ENCODE results near the gene TNFAIP8L2. TPM values are rescaled to one million over a fixed set of nuclear protein-coding genes. Genes with fewer than 3 reads are reported as not detected.

Gene TNFAIP8L2
- total and polyA plus RNA-seq, 4 experiments from 2014 or later: 10.8 to 49.7 (median 44.1) TPM

DNA sequence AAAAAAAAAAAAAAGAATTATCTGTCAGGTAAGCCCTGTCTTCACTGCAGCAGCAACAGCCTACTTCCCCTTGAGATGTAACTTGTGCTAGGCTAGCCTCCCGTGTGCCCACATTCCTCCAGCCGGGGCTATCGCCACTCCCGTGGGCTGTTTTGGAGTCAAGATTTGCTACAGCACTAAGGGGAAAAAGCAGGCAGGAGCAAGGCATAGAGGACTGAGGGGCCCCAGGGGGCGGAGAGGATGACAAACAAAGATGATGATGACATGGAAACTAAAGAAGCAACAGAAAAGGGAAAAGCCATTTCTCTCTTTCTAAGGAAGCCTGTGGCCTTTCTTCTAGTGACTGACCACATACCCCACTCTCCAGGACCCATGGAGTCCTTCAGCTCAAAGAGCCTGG is 1.9 kb downstream of the TNFAIP8L2 start:
- H3K4me3 ChIP-seq (ENCODE audit: low read length in 2 of 2): peak overlapping the region in 1 of 2 donors; percentile 82
- peaks cover 38 to 45% of the 10 kb centered on the region in 2 donors for H3K36me3 Mint-ChIP-seq
- no peak for DNase-seq

DNA sequence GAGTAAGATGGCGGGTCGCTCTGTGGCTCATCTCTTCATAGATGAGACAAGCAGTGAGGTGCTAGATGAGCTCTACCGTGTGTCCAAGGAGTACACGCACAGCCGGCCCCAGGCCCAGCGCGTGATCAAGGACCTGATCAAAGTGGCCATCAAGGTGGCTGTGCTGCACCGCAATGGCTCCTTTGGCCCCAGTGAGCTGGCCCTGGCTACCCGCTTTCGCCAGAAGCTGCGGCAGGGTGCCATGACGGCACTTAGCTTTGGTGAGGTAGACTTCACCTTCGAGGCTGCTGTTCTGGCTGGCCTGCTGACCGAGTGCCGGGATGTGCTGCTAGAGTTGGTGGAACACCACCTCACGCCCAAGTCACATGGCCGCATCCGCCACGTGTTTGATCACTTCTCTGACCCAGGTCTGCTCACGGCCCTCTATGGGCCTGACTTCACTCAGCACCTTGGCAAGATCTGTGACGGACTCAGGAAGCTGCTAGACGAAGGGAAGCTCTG is 2.4 kb downstream of the TNFAIP8L2 start:
- H3K36me3 ChIP-seq (ENCODE audit: insufficient read depth, low read length): peaks cover 11% of the 10 kb centered on the region
- CTCF ChIA-PET (ENCODE audit: partially characterized antibody): interaction anchor here (0.8 to 6.5 kb wide), 6 partner anchors 9 to 161 kb away, joined by 3 to 324 read pairs (median 21); partner anchors contain the start of genes LYSMD1, PSMD4, SCNM1 and VPS72
- peak overlapping the region; percentile 13 for H3K27ac ChIP-seq (ENCODE audit: low read depth, low read length)
- POLR2A ChIA-PET (ENCODE audit: partially characterized antibody): interaction anchor here (0.7 to 7.8 kb wide), 5 partner anchors 9 to 112 kb away, joined by 3 to 79 read pairs (median 19); partner anchors contain the start of genes C1orf56, LYSMD1, SCNM1 and VPS72
- Mint-ChIP-seq H3K4me1 (peaks cover 31 to 71% (median 49%) of the 10 kb centered on the region in 4 donors), H3K27ac (peak overlapping the region; percentile 84 to 96 (median 93)), H3K4me3 (peak overlapping the region; percentile 98 to 100 (median 98)), H3K9me3 (no peaks in the 10 kb centered on the region), H3K36me3 (peaks cover 38 to 46% of the 10 kb centered on the region in 2 donors), H3K27me3 (no peaks in the 10 kb centered on the region)
- DNase-seq: no peak
- no peaks in the 10 kb centered on the region for H3K27me3 ChIP-seq (ENCODE audit: insufficient read depth, low read length)
- intact Hi-C loops (cut with micrococcal nuclease): loop anchor here (5.0 kb wide), 5 partner anchors 34 to 596 kb away; partner anchors contain the start of genes MINDY1, PI4KB, PRUNE1 and PSMD4
- no peaks in the 10 kb centered on the region for H3K9me3 ChIP-seq (ENCODE audit: control insufficient read depth in 1 of 2, low read length in 2 of 2)
- peaks cover 54% of the 10 kb centered on the region for H3K4me1 ChIP-seq (ENCODE audit: insufficient read depth, low read length)
- peak overlapping the region in 1 of 2 donors; percentile 82 for H3K4me3 ChIP-seq (ENCODE audit: low read length in 2 of 2)

More for the DNA sequence above, 1.9 kb downstream of the TNFAIP8L2 start:
- Histone ChIP-seq H3K4me1 (ENCODE audit: insufficient read depth, low read length) (peaks cover 54% of the 10 kb centered on the region), H3K27ac (ENCODE audit: low read depth, low read length) (peak overlapping the region; percentile 13), H3K36me3 (ENCODE audit: insufficient read depth, low read length) (peaks cover 11% of the 10 kb centered on the region), H3K9me3 (ENCODE audit: control insufficient read depth in 1 of 2, low read length in 2 of 2) (no peaks in the 10 kb centered on the region), H3K27me3 (ENCODE audit: insufficient read depth, low read length) (no peaks in the 10 kb centered on the region)
- no peaks in the 10 kb centered on the region for H3K9me3 Mint-ChIP-seq
- H3K27ac Mint-ChIP-seq: peak overlapping the region; percentile 84 to 96 (median 93)
- H3K4me3 Mint-ChIP-seq: peak overlapping the region; percentile 98 to 100 (median 98)
- intact Hi-C loops (cut with micrococcal nuclease): loop anchor here (5.0 kb wide), 5 partner anchors 34 to 596 kb away; partner anchors contain the start of genes MINDY1, PI4KB, PRUNE1 and PSMD4
- no peaks in the 10 kb centered on the region for H3K27me3 Mint-ChIP-seq
- peaks cover 31 to 71% (median 48%) of the 10 kb centered on the region in 4 donors for H3K4me1 Mint-ChIP-seq
- POLR2A ChIA-PET (ENCODE audit: partially characterized antibody): interaction anchor here (0.5 to 7.8 kb wide), 12 partner anchors 10 to 493 kb away, joined by 3 to 79 read pairs (median 18); partner anchors contain the start of genes C1orf56, CDC42SE1, GABPB2 and LYSMD1
- CTCF ChIA-PET (ENCODE audit: partially characterized antibody): interaction anchor here (0.8 to 6.5 kb wide), 10 partner anchors 9 to 161 kb away, joined by 3 to 324 read pairs (median 17); partner anchors contain the start of genes CDC42SE1, GABPB2, LYSMD1 and PSMD4

DNA sequence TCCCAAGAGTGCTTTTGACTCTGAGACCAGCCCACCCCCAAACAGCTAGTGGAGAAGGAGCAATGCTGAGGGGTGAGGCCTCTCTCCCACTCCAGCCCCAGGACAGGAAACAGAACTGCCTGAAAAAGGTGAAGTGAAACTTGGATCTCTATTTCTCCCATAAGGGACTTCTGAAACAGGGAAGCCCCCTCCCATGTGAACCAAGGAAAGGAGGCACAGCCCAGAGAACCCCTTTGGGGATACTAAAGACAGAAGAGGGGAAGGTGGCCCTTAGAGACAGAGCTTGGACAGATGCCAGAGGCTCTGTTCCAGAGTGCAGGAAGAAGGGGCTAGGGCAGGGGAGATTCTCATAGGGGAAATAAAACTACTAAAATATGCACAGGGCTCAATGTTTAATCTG is 2.9 kb downstream of the TNFAIP8L2 start:
- H3K4me3 Mint-ChIP-seq: peak overlapping the region; percentile 48 to 100 (median 80)
- H3K27me3 Mint-ChIP-seq: no peaks in the 10 kb centered on the region
- Histone ChIP-seq H3K27ac (ENCODE audit: low read depth, low read length) (peak overlapping the region; percentile 13), H3K9me3 (ENCODE audit: control insufficient read depth in 1 of 2, low read length in 2 of 2) (no peaks in the 10 kb centered on the region), H3K27me3 (ENCODE audit: insufficient read depth, low read length) (no peaks in the 10 kb centered on the region), H3K4me1 (ENCODE audit: insufficient read depth, low read length) (peaks cover 57% of the 10 kb centered on the region), H3K36me3 (ENCODE audit: insufficient read depth, low read length) (peaks cover 13% of the 10 kb centered on the region), H3K4me3 (ENCODE audit: low read length in 2 of 2) (no peak overlapping the region)
- intact Hi-C loops (cut with micrococcal nuclease): loop anchor here (5.0 kb wide), 5 partner anchors 33 to 597 kb away; partner anchors contain the start of genes MINDY1, PI4KB, PRUNE1 and PSMD4
- H3K27ac Mint-ChIP-seq: peak overlapping the region; percentile 84 to 94 (median 91)
- no peak for DNase-seq
- peaks cover 34 to 75% (median 53%) of the 10 kb centered on the region in 4 donors for H3K4me1 Mint-ChIP-seq
- peaks cover 38 to 52% of the 10 kb centered on the region in 2 donors for H3K36me3 Mint-ChIP-seq
- H3K9me3 Mint-ChIP-seq: no peaks in the 10 kb centered on the region
- POLR2A ChIA-PET (ENCODE audit: partially characterized antibody): interaction anchor here (0.7 to 7.8 kb wide), 5 partner anchors 9 to 103 kb away, joined by 3 to 79 read pairs (median 3); partner anchors contain the start of genes LYSMD1, SCNM1 and VPS72
- CTCF ChIA-PET (ENCODE audit: partially characterized antibody): interaction anchor here (4.0 to 6.5 kb wide), 3 partner anchors 30 to 135 kb away, joined by 25 to 324 read pairs (median 80); partner anchors contain the start of gene VPS72

DNA sequence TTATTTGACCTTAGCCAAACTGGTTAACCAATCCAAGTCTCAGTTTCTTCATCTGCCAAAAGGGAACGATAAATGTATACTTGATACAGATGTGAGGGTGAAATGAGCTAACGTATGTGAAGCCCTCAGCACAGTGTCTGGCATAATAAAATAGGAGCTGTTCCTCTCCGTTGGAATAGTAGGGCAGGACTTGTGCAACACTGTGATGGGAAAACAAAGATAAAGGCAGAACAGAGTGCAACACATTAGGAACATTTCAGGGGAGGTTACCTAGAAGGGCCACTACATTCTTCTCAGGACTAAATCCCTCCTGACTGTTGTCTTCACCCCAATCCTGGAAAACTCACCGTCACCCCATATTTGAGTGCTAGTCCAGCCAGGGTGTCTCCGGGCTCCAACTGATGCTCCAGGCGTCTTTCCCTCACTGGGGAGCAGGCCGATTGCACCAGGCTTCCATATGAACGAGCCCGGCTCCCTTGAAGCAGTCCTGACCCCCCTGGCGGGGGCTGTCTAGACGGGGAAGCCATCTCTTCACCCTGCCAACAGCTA is 8.4 kb downstream of the TNFAIP8L2 start:
- Histone ChIP-seq H3K36me3 (ENCODE audit: insufficient read depth, low read length) (peaks cover 15% of the 10 kb centered on the region), H3K27me3 (ENCODE audit: insufficient read depth, low read length) (no peaks in the 10 kb centered on the region), H3K4me1 (ENCODE audit: insufficient read depth, low read length) (peaks cover 53% of the 10 kb centered on the region), H3K4me3 (ENCODE audit: low read length in 2 of 2) (no peak overlapping the region), H3K9me3 (ENCODE audit: control insufficient read depth in 1 of 2, low read length in 2 of 2) (no peaks in the 10 kb centered on the region), H3K27ac (ENCODE audit: low read depth, low read length) (peak overlapping the region; percentile 73)
- intact Hi-C loops (cut with micrococcal nuclease): loop anchor here (1.0 kb wide), 1 partner anchor 8 kb away; no protein-coding TSS in a partner anchor
- H3K4me1 Mint-ChIP-seq: peaks cover 34 to 73% (median 55%) of the 10 kb centered on the region in 4 donors
- H3K27ac Mint-ChIP-seq: peak overlapping the region in 5 of 7 donors; percentile 26 to 98 (median 63)
- H3K9me3 Mint-ChIP-seq: peaks cover 0 to 5% (median 0%) of the 10 kb centered on the region in 8 donors
- peak overlapping the region in 7 of 8 donors; percentile 49 to 100 (median 96) for H3K4me3 Mint-ChIP-seq
- CTCF ChIA-PET (ENCODE audit: partially characterized antibody): interaction anchor here (1.2 kb wide), 2 partner anchors 9 to 65 kb away, joined by 6 to 10 read pairs; partner anchors contain the start of gene TNFAIP8L2
- peaks cover 2% of the 10 kb centered on the region in 2 donors for H3K27me3 Mint-ChIP-seq
- H3K36me3 Mint-ChIP-seq: peaks cover 35 to 55% of the 10 kb centered on the region in 2 donors
- DNase-seq: no peak
- POLR2A ChIA-PET (ENCODE audit: partially characterized antibody): interaction anchor here (0.6 to 6.9 kb wide), 8 partner anchors 8 to 159 kb away, joined by 3 to 79 read pairs (median 6); partner anchors contain the start of genes C1orf56, MINDY1, PIP5K1A and TNFAIP8L2

DNA sequence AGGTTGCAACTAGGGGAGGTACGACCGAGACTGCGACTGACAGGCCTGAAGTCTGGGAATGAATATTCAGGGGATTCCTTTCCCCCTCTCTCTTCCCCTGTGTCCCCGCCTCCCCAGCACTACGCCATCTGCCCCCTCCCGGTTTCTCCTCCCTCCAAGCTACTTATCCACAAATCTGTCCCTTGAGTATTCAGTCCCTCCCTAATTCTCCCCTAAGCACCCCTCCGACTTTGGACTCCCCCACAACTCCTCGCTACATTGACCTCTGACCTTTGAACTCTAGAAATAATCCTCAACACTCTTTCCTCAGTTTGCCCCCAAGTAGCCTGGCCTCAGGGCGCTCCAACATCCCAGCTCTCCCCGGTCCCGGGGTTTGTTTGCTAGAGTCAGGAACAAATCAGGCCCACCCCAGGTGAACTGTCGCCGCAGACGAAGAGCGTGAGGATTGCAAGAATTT is 8.9 kb downstream of the TNFAIP8L2 start:
- peaks cover 31 to 68% (median 51%) of the 10 kb centered on the region in 4 donors for H3K4me1 Mint-ChIP-seq
- intact Hi-C loops (cut with micrococcal nuclease): loop anchor here (1.0 kb wide), 1 partner anchor 8 kb away; no protein-coding TSS in a partner anchor
- peaks cover 2% of the 10 kb centered on the region in 2 donors for H3K27me3 Mint-ChIP-seq
- POLR2A ChIA-PET (ENCODE audit: partially characterized antibody): interaction anchor here (0.6 to 6.9 kb wide), 11 partner anchors 8 to 159 kb away, joined by 3 to 79 read pairs (median 6); partner anchors contain the start of genes C1orf56, MINDY1, PIP5K1A and PSMD4
- Histone ChIP-seq H3K27me3 (ENCODE audit: insufficient read depth, low read length) (no peaks in the 10 kb centered on the region), H3K36me3 (ENCODE audit: insufficient read depth, low read length) (peaks cover 20% of the 10 kb centered on the region), H3K9me3 (ENCODE audit: control insufficient read depth in 1 of 2, low read length in 2 of 2) (no peaks in the 10 kb centered on the region), H3K4me1 (ENCODE audit: insufficient read depth, low read length) (peaks cover 48% of the 10 kb centered on the region), H3K4me3 (ENCODE audit: low read length in 2 of 2) (peak overlapping the region in 1 of 2 donors; percentile 49), H3K27ac (ENCODE audit: low read depth, low read length) (peak overlapping the region; percentile 73)
- CTCF ChIA-PET (ENCODE audit: partially characterized antibody): interaction anchor here (1.2 kb wide), 2 partner anchors 9 to 66 kb away, joined by 6 to 10 read pairs; partner anchors contain the start of gene TNFAIP8L2
- H3K27ac Mint-ChIP-seq: peak overlapping the region; percentile 93 to 99 (median 98)
- peak overlapping the region; percentile 94 to 100 (median 98) for H3K4me3 Mint-ChIP-seq
- peaks cover 34 to 56% of the 10 kb centered on the region in 2 donors for H3K36me3 Mint-ChIP-seq
- no peak for DNase-seq
- peaks cover 0 to 5% (median 0%) of the 10 kb centered on the region in 8 donors for H3K9me3 Mint-ChIP-seq

DNA sequence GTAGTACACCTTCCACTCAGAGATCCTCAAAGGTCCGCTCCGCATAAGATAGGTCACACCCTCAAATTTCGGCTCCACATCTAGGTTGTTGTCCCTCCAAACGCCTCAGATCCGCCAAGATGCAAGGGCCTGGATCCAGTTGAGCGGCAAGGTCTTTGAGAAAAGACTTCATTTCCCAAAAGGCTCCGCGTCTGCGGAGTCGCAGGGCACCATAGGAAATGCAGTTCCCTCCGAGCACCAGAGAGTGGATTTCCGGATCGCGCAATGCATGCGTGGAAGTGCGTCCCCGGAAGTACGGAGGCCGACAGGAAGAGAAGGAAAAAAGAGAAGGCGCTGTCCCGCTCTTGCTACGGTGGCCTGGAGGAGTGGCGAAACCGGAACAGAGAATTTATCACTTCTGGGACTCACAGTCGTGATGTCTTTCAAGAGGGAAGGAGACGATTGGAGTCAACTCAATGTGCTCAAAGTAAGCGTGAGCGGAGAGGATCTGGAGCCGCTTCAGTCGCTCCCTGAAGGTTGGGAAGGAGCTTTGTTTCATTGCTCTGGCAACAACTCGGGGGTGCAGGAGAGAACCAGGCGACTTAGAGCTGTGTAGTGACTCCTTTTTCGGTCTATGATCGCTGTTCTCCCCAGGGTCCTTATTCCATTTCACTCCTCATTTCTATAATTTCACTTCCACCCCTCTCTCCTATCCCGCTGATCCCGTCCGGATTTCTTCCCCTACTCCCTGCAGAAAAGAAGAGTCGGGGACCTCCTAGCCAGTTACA is 9.5 kb downstream of the TNFAIP8L2 start, which contains the start of the genes LYSMD1 and SCNM1:
Gene LYSMD1, minus strand, starts transcription at position 165 of the 767 bp plus-strand sequence. CDS start 644 bp downstream, outside the sequence.
Gene SCNM1, plus strand, starts transcription at position 407 of the 767 bp plus-strand sequence. Its CDS starts 9 bp downstream, at position 416.
- ChIA-PET CTCF (ENCODE audit: partially characterized antibody) (interaction anchor here (0.7 to 3.5 kb wide), 7 partner anchors 9 to 175 kb away, joined by 3 to 17 read pairs (median 5); partner anchors contain the start of genes TMOD4, TNFAIP8L2 and VPS72), POLR2A (ENCODE audit: partially characterized antibody) (interaction anchor here (0.6 to 6.9 kb wide), 18 partner anchors 9 to 160 kb away, joined by 3 to 79 read pairs (median 4); partner anchors contain the start of genes C1orf56, MINDY1, PIP5K1A and PSMD4)
- no peaks in the 10 kb centered on the region for H3K27me3 ChIP-seq (ENCODE audit: insufficient read depth, low read length)
- Mint-ChIP-seq H3K36me3 (peaks cover 34 to 60% of the 10 kb centered on the region in 2 donors), H3K27ac (peak within 1 kb of the TSS; percentile 93 to 99 (median 98)), H3K4me3 (peak within 1 kb of the TSS; percentile 94 to 100 (median 98)), H3K27me3 (peaks cover 2% of the 10 kb centered on the region in 2 donors), H3K4me1 (peaks cover 29 to 62% (median 47%) of the 10 kb centered on the region in 4 donors), H3K9me3 (peaks cover 0 to 5% (median 0%) of the 10 kb centered on the region in 8 donors)
- peaks cover 23% of the 10 kb centered on the region for H3K36me3 ChIP-seq (ENCODE audit: insufficient read depth, low read length)
- peak; percentile 97 to 98 (median 97) for DNase-seq
- H3K4me1 ChIP-seq (ENCODE audit: insufficient read depth, low read length): peaks cover 42% of the 10 kb centered on the region
- H3K4me3 ChIP-seq (ENCODE audit: low read length in 2 of 2): peak within 1 kb of the TSS; percentile 91 to 99
- H3K27ac ChIP-seq (ENCODE audit: low read depth, low read length): peak within 1 kb of the TSS; percentile 73
- intact Hi-C loops (cut with micrococcal nuclease): loop anchor here (1.0 kb wide), 4 partner anchors 9 to 88 kb away; partner anchors contain the start of genes PIP5K1A, PSMD4 and VPS72
- H3K9me3 ChIP-seq (ENCODE audit: control insufficient read depth in 1 of 2, low read length in 2 of 2): no peaks in the 10 kb centered on the region

All from CD4-positive, alpha-beta memory T cell (primary cell).